MM.1S (cell line): ENCODE data around the gene XPNPEP1.

Experiments used
- DNase-seq: peaks from one replicate; pipeline ENCODE4 v3.0.0-alpha.2; 2015
- H2AFZ ChIP-seq: fragments of 300-600 bp; sonication (generic); 2 replicates; pipeline ENCODE4 v1.6.0; 2016; ENCODE audit warnings: antibody characterized with exemption, low read length
- H3F3A ChIP-seq: fragments of 300-600 bp; sonication (generic); 2 replicates; pipeline ENCODE4 v1.6.1; 2016; ENCODE audit warnings: mild to moderate bottlenecking, antibody characterized with exemption, low read length, moderate library complexity, mixed read lengths; ENCODE audit not compliant: insufficient read depth
- H3K27ac ChIP-seq: fragments of 300-600 bp; sonication (generic); 2 replicates; pipeline ENCODE4 v1.5.1; 2016; ENCODE audit warnings: mild to moderate bottlenecking, low read length
- H3K27me3 ChIP-seq: fragments of 300-600 bp; sonication (generic); replicated peaks from 2 replicates; pipeline ENCODE4 v1.6.0; 2016; ENCODE audit warnings: low read length; ENCODE audit not compliant: insufficient read depth
- H3K36me3 ChIP-seq: fragments of 300-600 bp; sonication (generic); replicated peaks from 2 replicates; pipeline ENCODE4 v1.6.1; 2016; ENCODE audit warnings: mild to moderate bottlenecking, low read length, mixed read lengths; ENCODE audit not compliant: insufficient read depth
- H3K4me1 ChIP-seq: fragments of 300-600 bp; sonication (generic); 2 replicates; pipeline ENCODE4 v1.6.1; 2016; ENCODE audit warnings: low read length, mixed read lengths
- H3K4me2 ChIP-seq: fragments of 300-600 bp; sonication (generic); 2 replicates; pipeline ENCODE4 v1.6.0; 2016; ENCODE audit warnings: low read depth, low read length
- H3K4me3 ChIP-seq: fragments of 300-600 bp; sonication (generic); 2 replicates; pipeline ENCODE4 v1.5.1; 2016; ENCODE audit warnings: low read length, mixed read lengths
- H3K79me2 ChIP-seq: fragments of 300-600 bp; sonication (generic); 2 replicates; pipeline ENCODE4 v1.6.1; 2016; ENCODE audit warnings: mixed run types, low read length, mixed read lengths
- H3K9ac ChIP-seq: fragments of 300-600 bp; sonication (generic); 2 replicates; pipeline ENCODE4 v1.6.1; 2016; ENCODE audit warnings: low read length, mixed read lengths
- H3K9me2 ChIP-seq: fragments of 300-600 bp; sonication (generic); replicated peaks from 2 replicates; pipeline ENCODE4 v1.6.1; 2016; ENCODE audit warnings: mild to moderate bottlenecking, low read length, mixed read lengths; ENCODE audit not compliant: insufficient read depth
- H3K9me3 ChIP-seq: fragments of 300-600 bp; sonication (generic); replicated peaks from 2 replicates; pipeline ENCODE4 v1.6.1; 2016; ENCODE audit warnings: mild to moderate bottlenecking, low read length, mixed read lengths; ENCODE audit not compliant: insufficient read depth
- H4K20me1 ChIP-seq: fragments of 300-600 bp; sonication (generic); 2 replicates; pipeline ENCODE4 v1.6.1; 2016; ENCODE audit warnings: mild to moderate bottlenecking, low read length, moderate library complexity, mixed read lengths; ENCODE audit not compliant: insufficient read depth
- CTCF ChIP-seq: fragments of 300-600 bp; sonication (generic); IDR thresholded peaks from 2 replicates; pipeline ENCODE4 v1.5.1; 2016; ENCODE audit warnings: antibody characterized with exemption, low read length, mixed read lengths
- EZH2 ChIP-seq: fragments of 300-600 bp; sonication (generic); optimal IDR thresholded peaks from 2 replicates; pipeline ENCODE3; 2017; ENCODE audit warnings: low read depth, mild to moderate bottlenecking, antibody characterized with exemption, low read length, mixed read lengths
- EZH2phosphoT487 ChIP-seq: fragments of 300-600 bp; sonication (generic); IDR thresholded peaks from 2 replicates; pipeline ENCODE4 v1.6.1; 2018; ENCODE audit warnings: antibody characterized with exemption, low read length

XPNPEP1 gene

GRCh38 chr10:109853921-109854320 is 69.4 kb downstream of the XPNPEP1 start:
- Histone ChIP-seq H3K4me2 (no peak overlapping the region), H4K20me1 (no peaks in the 10 kb centered on the region), H3K36me3 (no peaks in the 10 kb centered on the region), H3K9me3 (no peaks in the 10 kb centered on the region), H3K9me2 (no peaks in the 10 kb centered on the region), H3K9ac (no peak overlapping the region), H2AFZ (no peak overlapping the region), H3F3A (no peaks in the 10 kb centered on the region), H3K4me3 (no peak overlapping the region), H3K4me1 (no peaks in the 10 kb centered on the region), H3K27me3 (no peaks in the 10 kb centered on the region), H3K27ac (no peak overlapping the region), H3K79me2 (no peaks in the 10 kb centered on the region)
- TF ChIP-seq EZH2phosphoT487 (no peak), CTCF (no peak), EZH2 (no peak)
- no peak for DNase-seq

GRCh38 chr10:109852475-109853037 is 70.8 kb downstream of the XPNPEP1 start:
- H3F3A ChIP-seq: no peaks in the 10 kb centered on the region
- no peak overlapping the region for H3K4me3 ChIP-seq
- no peak overlapping the region for H3K4me2 ChIP-seq
- no peak overlapping the region for H3K9ac ChIP-seq
- no peaks in the 10 kb centered on the region for H3K4me1 ChIP-seq
- TF ChIP-seq EZH2: no peak
- TF ChIP-seq EZH2phosphoT487: no peak
- TF ChIP-seq CTCF: peak; percentile 95
- no peaks in the 10 kb centered on the region for H3K27me3 ChIP-seq
- peak; percentile 59 for DNase-seq
- H3K27ac ChIP-seq: no peak overlapping the region
- H3K9me3 ChIP-seq: no peaks in the 10 kb centered on the region
- H2AFZ ChIP-seq: peak overlapping the region; percentile 49
- H3K79me2 ChIP-seq: no peaks in the 10 kb centered on the region
- no peaks in the 10 kb centered on the region for H3K9me2 ChIP-seq
- H4K20me1 ChIP-seq: no peaks in the 10 kb centered on the region
- H3K36me3 ChIP-seq: no peaks in the 10 kb centered on the region

GRCh38 chr10:109851616-109852474 is 71.5 kb downstream of the XPNPEP1 start:
- no peak for TF ChIP-seq EZH2phosphoT487
- no peaks in the 10 kb centered on the region for H3K9me2 ChIP-seq
- no peaks in the 10 kb centered on the region for H3K36me3 ChIP-seq
- H3K9me3 ChIP-seq: no peaks in the 10 kb centered on the region
- no peaks in the 10 kb centered on the region for H3K27me3 ChIP-seq
- no peak overlapping the region for H3K9ac ChIP-seq
- no peaks in the 10 kb centered on the region for H3K79me2 ChIP-seq
- H3K4me1 ChIP-seq: no peaks in the 10 kb centered on the region
- no peaks in the 10 kb centered on the region for H4K20me1 ChIP-seq
- H3K27ac ChIP-seq: no peak overlapping the region
- H2AFZ ChIP-seq: peak overlapping the region; percentile 49; the same call in 1 of the 2 replicates
- no peak overlapping the region for H3K4me2 ChIP-seq
- no peak for DNase-seq
- no peaks in the 10 kb centered on the region for H3F3A ChIP-seq
- no peak overlapping the region for H3K4me3 ChIP-seq

- Histone ChIP-seq H2AFZ (no peak overlapping the region), H3K9me3 (no peaks in the 10 kb centered on the region), H3F3A (no peaks in the 10 kb centered on the region), H3K27ac (no peak overlapping the region), H3K79me2 (no peaks in the 10 kb centered on the region), H3K36me3 (no peaks in the 10 kb centered on the region), H3K4me3 (no peak overlapping the region), H4K20me1 (no peaks in the 10 kb centered on the region), H3K27me3 (no peaks in the 10 kb centered on the region), H3K9ac (no peak overlapping the region), H3K4me2 (no peak overlapping the region), H3K4me1 (no peaks in the 10 kb centered on the region), H3K9me2 (no peaks in the 10 kb centered on the region)
- TF ChIP-seq CTCF (no peak), EZH2 (no peak), EZH2phosphoT487 (no peak)
- DNase-seq: no peak
Observed at GRCh38 chr10:109846832-109847231, 76.5 kb downstream of the XPNPEP1 start.
